Hypothalamus (tissue), 51 donors: ENCODE measurements around the gene MGST1.
A peak's percentile ranks its signal among the peaks of the same experiment; 100 is the strongest.
"Not testable (repeated sequence)": the region's sequence is repeated elsewhere in the genome, so short reads cannot be mapped to it uniquely, and the experiment has no call there.

Experiments used
- DNase-seq, 51 donors: peaks; one replicate each; lab custom pipeline; 2025; lab: John Stamatoyannopoulos, UW

The MGST1 gene

GRCh38 chr12:16349131-16349460, 1.7 kb downstream of the MGST1 start:
- peak in 13 of 51 donors; percentile 3 to 54 (median 17) for DNase-seq

GRCh38 chr12:16350682-16351081, 3.2 kb downstream of the MGST1 start:
- peak in 17 of 51 donors; percentile 1 to 64 (median 22) for DNase-seq

GRCh38 chr12:16352481-16352880, 5.0 kb downstream of the MGST1 start:
- no peak for DNase-seq

- DNase-seq = no peak
Observed at GRCh38 chr12:16358878-16359277, 11.4 kb downstream of the MGST1 start.

GRCh38 chr12:16359512-16360491, 12.4 kb downstream of the MGST1 start:
- peak in 2 of 51 donors; percentile 1 to 5 for DNase-seq

- no peak for DNase-seq
Observed at GRCh38 chr12:16361142-16361783, 13.8 kb downstream of the MGST1 start.

- DNase-seq = no peak
Observed at GRCh38 chr12:16362550-16362949, 15.1 kb downstream of the MGST1 start.

- no peak for DNase-seq
Observed at GRCh38 chr12:16369156-16369555, 21.7 kb downstream of the MGST1 start.

- DNase-seq = no peak
Observed at GRCh38 chr12:16370096-16370495, 22.7 kb downstream of the MGST1 start.

- not testable (repeated sequence) for DNase-seq
Observed at GRCh38 chr12:16382652-16383312, 35.3 kb downstream of the MGST1 start.

GRCh38 chr12:16384732-16385131, 37.3 kb downstream of the MGST1 start:
- DNase-seq = no peak

- DNase-seq = peak in 28 of 51 donors; percentile 3 to 70 (median 16)
Observed at GRCh38 chr12:16385782-16386646, 38.6 kb downstream of the MGST1 start.

- DNase-seq = no peak
Observed at GRCh38 chr12:16387919-16388318, 40.5 kb downstream of the MGST1 start.

- no peak for DNase-seq
Observed at GRCh38 chr12:16389594-16389993, 42.1 kb downstream of the MGST1 start.

- DNase-seq = no peak
Observed at GRCh38 chr12:16392846-16393535, 45.5 kb downstream of the MGST1 start.

GRCh38 chr12:16399101-16399500, 51.7 kb downstream of the MGST1 start:
- DNase-seq = no peak

- not testable (repeated sequence) for DNase-seq
Observed at GRCh38 chr12:16401835-16402234, 54.4 kb downstream of the MGST1 start.

GRCh38 chr12:16407346-16407745, 59.9 kb downstream of the MGST1 start:
- no peak for DNase-seq
